DOHH2 (cell line): ENCODE data around the gene TREM1.

Experiments used
- EZH2phosphoT487 ChIP-seq: fragments of 200-600 bp; sonication (generic); IDR thresholded peaks from 2 replicates; pipeline ENCODE4 v1.6.1; 2017; ENCODE audit warnings: borderline replicate concordance, mild to moderate bottlenecking, antibody characterized with exemption, low read length, moderate library complexity, mixed read lengths
- TF ChIP-seq, protein P1 (sequence below): fragments of 200-600 bp; sonication (generic); IDR thresholded peaks from one replicate; pipeline ENCODE4 v1.5.1; 2014; ENCODE audit warnings: antibody characterized with exemption, mild to moderate bottlenecking, low read depth, low read length; ENCODE audit not compliant: poor library complexity, severe bottlenecking

GRCh38 chr6:41332842-41333736 lies 46.6 kb upstream of the TREM1 start:
- TF ChIP-seq EZH2phosphoT487, result no peak
- TF ChIP-seq, protein P1, sequence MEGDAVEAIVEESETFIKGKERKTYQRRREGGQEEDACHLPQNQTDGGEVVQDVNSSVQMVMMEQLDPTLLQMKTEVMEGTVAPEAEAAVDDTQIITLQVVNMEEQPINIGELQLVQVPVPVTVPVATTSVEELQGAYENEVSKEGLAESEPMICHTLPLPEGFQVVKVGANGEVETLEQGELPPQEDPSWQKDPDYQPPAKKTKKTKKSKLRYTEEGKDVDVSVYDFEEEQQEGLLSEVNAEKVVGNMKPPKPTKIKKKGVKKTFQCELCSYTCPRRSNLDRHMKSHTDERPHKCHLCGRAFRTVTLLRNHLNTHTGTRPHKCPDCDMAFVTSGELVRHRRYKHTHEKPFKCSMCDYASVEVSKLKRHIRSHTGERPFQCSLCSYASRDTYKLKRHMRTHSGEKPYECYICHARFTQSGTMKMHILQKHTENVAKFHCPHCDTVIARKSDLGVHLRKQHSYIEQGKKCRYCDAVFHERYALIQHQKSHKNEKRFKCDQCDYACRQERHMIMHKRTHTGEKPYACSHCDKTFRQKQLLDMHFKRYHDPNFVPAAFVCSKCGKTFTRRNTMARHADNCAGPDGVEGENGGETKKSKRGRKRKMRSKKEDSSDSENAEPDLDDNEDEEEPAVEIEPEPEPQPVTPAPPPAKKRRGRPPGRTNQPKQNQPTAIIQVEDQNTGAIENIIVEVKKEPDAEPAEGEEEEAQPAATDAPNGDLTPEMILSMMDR, result no peak
